Head of caudate nucleus (tissue), 42 donors: ENCODE measurements around the gene NFE2L1.
"Not testable (repeated sequence)": the region's sequence is repeated elsewhere in the genome, so short reads cannot be mapped to it uniquely, and the experiment has no call there.

Source experiments
- DNase-seq, 42 donors: peaks; one replicate each; pipeline versions ENCODE4 v3.0.0 to v3.0.0-alpha.2; 2020 to 2021; ENCODE audit warnings: mixed read lengths in 7 of 42
- intact Hi-C: fragments of 100-400 bp; cut with DNase I; formaldehyde crosslinking; loops from one replicate; pipeline ENCODE4 v1.15.0; 2022

Gene NFE2L1

GRCh38 chr17:48017817-48018158 lies 30.4 kb upstream of the NFE2L1 start:
- DNase-seq: not testable (repeated sequence)
- intact Hi-C loops: loop anchor here (2.0 kb wide), 2 partner anchors 39 to 69 kb away; no protein-coding TSS in a partner anchor

GRCh38 chr17:48021934-48022333 lies 26.2 kb upstream of the NFE2L1 start:
- no peak for DNase-seq
- intact Hi-C loops: no loop called here

- intact Hi-C loops: no loop called here
- DNase-seq: no peak
Measured at GRCh38 chr17:48022901-48023300, 25.3 kb upstream of the NFE2L1 start.

- intact Hi-C loops: loop anchor here (2.0 kb wide), 2 partner anchors 51 to 595 kb away; no protein-coding TSS in a partner anchor
Measured at GRCh38 chr17:48023400-48024148, 24.6 kb upstream of the NFE2L1 start.

GRCh38 chr17:48024149-48025039 lies 23.8 kb upstream of the NFE2L1 start:
- DNase-seq: peak in 16 of 42 donors; percentile 19 to 61 (median 44)
- intact Hi-C loops: loop anchor here (2.0 kb wide), 2 partner anchors 50 to 594 kb away; no protein-coding TSS in a partner anchor

More at GRCh38 chr17:48023400-48024148, 24.6 kb upstream of the NFE2L1 start:
- peak; percentile 74 to 96 (median 88) for DNase-seq

GRCh38 chr17:48025040-48025903 lies 22.9 kb upstream of the NFE2L1 start:
- intact Hi-C loops: loop anchor here (2.0 kb wide), 2 partner anchors 50 to 594 kb away; no protein-coding TSS in a partner anchor
- DNase-seq: peak; percentile 97 to 100 (median 98)

GRCh38 chr17:48025904-48026501 lies 22.2 kb upstream of the NFE2L1 start:
- intact Hi-C loops: loop anchor here (2.0 kb wide), 3 partner anchors 49 to 593 kb away; no protein-coding TSS in a partner anchor

GRCh38 chr17:48026502-48027321 lies 21.4 kb upstream of the NFE2L1 start:
- peak; percentile 66 to 92 (median 82) for DNase-seq
- intact Hi-C loops: loop anchor here (2.0 kb wide), 1 partner anchor 104 kb away; no protein-coding TSS in a partner anchor

More at GRCh38 chr17:48025904-48026501, 22.2 kb upstream of the NFE2L1 start:
- DNase-seq: no peak

- DNase-seq: no peak
- intact Hi-C loops: loop anchor here (2.0 kb wide), 1 partner anchor 103 kb away; no protein-coding TSS in a partner anchor
Measured at GRCh38 chr17:48027322-48027981, 20.7 kb upstream of the NFE2L1 start.

- no peak for DNase-seq
- intact Hi-C loops: no loop called here
Measured at GRCh38 chr17:48028736-48029135, 19.4 kb upstream of the NFE2L1 start.

- intact Hi-C loops: no loop called here
- DNase-seq: peak in 2 of 42 donors; percentile 13 to 28
Measured at GRCh38 chr17:48030531-48030930, 17.6 kb upstream of the NFE2L1 start.

GRCh38 chr17:48031966-48032365 lies 16.2 kb upstream of the NFE2L1 start:
- intact Hi-C loops: no loop called here
- peak in 2 of 42 donors; percentile 3 to 6 for DNase-seq

- DNase-seq, intact Hi-C loops: not testable (repeated sequence)
Measured at GRCh38 chr17:48034734-48035133, 13.4 kb upstream of the NFE2L1 start.

- no peak for DNase-seq
- intact Hi-C loops: no loop called here
Measured at GRCh38 chr17:48036693-48037035, 11.5 kb upstream of the NFE2L1 start.

GRCh38 chr17:48037036-48037837 lies 10.9 kb upstream of the NFE2L1 start, which contains the start of gene COPZ2:
TSS of gene COPZ2 (minus strand) at chr17:48037797. CDS start at chr17:48037777, 20 bp downstream.
- intact Hi-C loops: no loop called here
- peak in 22 of 42 donors; percentile 18 to 65 (median 44) for DNase-seq

GRCh38 chr17:48037838-48038323 lies 10.3 kb upstream of the NFE2L1 start:
- intact Hi-C loops: no loop called here
- DNase-seq: no peak
